Astrocyte of the cerebellum (primary cell): ENCODE results near the gene TRIM63.
A peak's percentile ranks its signal among the peaks of the same experiment; 100 is the strongest.

Experiments
- DNase-seq: peaks from one replicate; pipeline ENCODE4 v3.0.0-alpha.2; 2011; ENCODE audit warnings: low read depth
- H3K4me3 ChIP-seq: 2 replicates; pipeline ENCODE4 v1.5.1; 2011; ENCODE audit warnings: mild to moderate bottlenecking, low read depth, low read length, moderate library complexity
- CTCF ChIP-seq: IDR thresholded peaks from 2 replicates; pipeline ENCODE4 v1.5.1; 2012; ENCODE audit warnings: low read length, low read depth, moderate library complexity, mild to moderate bottlenecking; ENCODE audit errors: missing control alignments
- in situ Hi-C: cut with HindIII; loops from 2 replicates; pipeline ENCODE4 v1.10.0; 2017; ENCODE audit warnings: low sequenced_read_pairs

TRIM63 gene

GRCh38 chr1:26014179-26014578 lies 53.3 kb downstream of the TRIM63 start:
- TF ChIP-seq CTCF = no peak
- in situ Hi-C loops = no loop called here
- H3K4me3 ChIP-seq = no peak overlapping the region
- DNase-seq = no peak

GRCh38 chr1:26012864-26013263 lies 54.6 kb downstream of the TRIM63 start:
- TF ChIP-seq CTCF = no peak
- in situ Hi-C loops = no loop called here
- no peak for DNase-seq
- no peak overlapping the region for H3K4me3 ChIP-seq

- in situ Hi-C loops = no loop called here
- no peak for TF ChIP-seq CTCF
- no peak for DNase-seq
- H3K4me3 ChIP-seq = no peak overlapping the region
Measured at GRCh38 chr1:26010825-26011224, 56.6 kb downstream of the TRIM63 start.

- peak; percentile 19 for TF ChIP-seq CTCF
- in situ Hi-C loops = no loop called here
- no peak overlapping the region for H3K4me3 ChIP-seq
- DNase-seq = no peak
Measured at GRCh38 chr1:26009796-26010447, 57.5 kb downstream of the TRIM63 start.

GRCh38 chr1:26006710-26007109 lies 60.7 kb downstream of the TRIM63 start:
- in situ Hi-C loops = no loop called here
- no peak for TF ChIP-seq CTCF
- no peak overlapping the region for H3K4me3 ChIP-seq
- no peak for DNase-seq

GRCh38 chr1:26005434-26006105 lies 61.9 kb downstream of the TRIM63 start:
- no peak overlapping the region for H3K4me3 ChIP-seq
- TF ChIP-seq CTCF = no peak
- no peak for DNase-seq
- in situ Hi-C loops = no loop called here
